DND-41 (cell line): ENCODE results near the gene SYCP1.
"Not testable (repeated sequence)": the region's sequence is repeated elsewhere in the genome, so short reads cannot be mapped to it uniquely, and the experiment has no call there.

ENCODE experiments used
- ATAC-seq: fragments of 200-7000 bp; cut with Tn5 transposase; 3 replicates; pipeline ENCODE4 v1.9.1; 2021; ENCODE audit warnings: low read depth; ENCODE audit not compliant: insufficient read depth
- DNase-seq: peaks from one replicate; pipeline ENCODE4 v3.0.0-alpha.2; 2020
- H2AFZ ChIP-seq: 2 replicates; pipeline ENCODE4 v1.6.0; 2012; ENCODE audit warnings: low read depth, low read length
- H3K27ac ChIP-seq: 2 replicates; pipeline ENCODE4 v1.5.1; 2012; ENCODE audit warnings: low read length, inconsistent platforms
- H3K27me3 ChIP-seq: fragments of 200-600 bp; sonication (generic); 2 replicates; pipeline ENCODE4 v1.6.0; 2012; ENCODE audit warnings: low read length, mild to moderate bottlenecking, inconsistent platforms; ENCODE audit not compliant: insufficient read depth, poor library complexity
- H3K36me3 ChIP-seq: 2 replicates; pipeline ENCODE4 v1.5.1; 2012; ENCODE audit warnings: low read length, inconsistent platforms; ENCODE audit not compliant: insufficient read depth
- H3K4me1 ChIP-seq: 2 replicates; pipeline ENCODE4 v1.5.1; 2012; ENCODE audit warnings: mild to moderate bottlenecking, low read length; ENCODE audit not compliant: insufficient read depth
- H3K4me2 ChIP-seq: 2 replicates; pipeline ENCODE4 v1.6.0; 2012; ENCODE audit warnings: mild to moderate bottlenecking, moderate library complexity, low read length, inconsistent platforms; ENCODE audit not compliant: insufficient read depth
- H3K4me3 ChIP-seq, 2 experiments: fragments of 200-600 bp in 1 of 2; shearing (Covaris generic) in 1 of 2; 2 replicates each; pipeline ENCODE4 v1.5.1; 2012 to 2016; ENCODE audit warnings: inconsistent platforms in 2 of 2, low read length in 2 of 2, mild to moderate bottlenecking in 2 of 2, low read depth in 1 of 2, moderate library complexity in 1 of 2
- H3K79me2 ChIP-seq: 2 replicates; pipeline ENCODE4 v1.6.0; 2012; ENCODE audit warnings: low read length, inconsistent platforms; ENCODE audit not compliant: insufficient read depth
- H3K9ac ChIP-seq: 2 replicates; pipeline ENCODE4 v1.6.0; 2012; ENCODE audit warnings: low read depth, mild to moderate bottlenecking, inconsistent platforms, low read length, moderate library complexity
- H3K9me3 ChIP-seq: 2 replicates; pipeline ENCODE4 v1.5.1; 2012; ENCODE audit warnings: low read length, moderate library complexity, mild to moderate bottlenecking, inconsistent platforms; ENCODE audit not compliant: insufficient read depth, severe bottlenecking
- H4K20me1 ChIP-seq: 2 replicates; pipeline ENCODE4 v1.6.0; 2012; ENCODE audit warnings: low read length; ENCODE audit not compliant: insufficient read depth
- CTCF ChIP-seq: IDR thresholded peaks from 2 replicates; pipeline ENCODE4 v1.5.1; 2012; ENCODE audit warnings: borderline replicate concordance, low read length, moderate library complexity, mild to moderate bottlenecking; ENCODE audit not compliant: poor library complexity, severe bottlenecking; ENCODE audit errors: extremely low read depth
- EZH2 ChIP-seq: IDR thresholded peaks from 3 replicates; pipeline ENCODE4 v1.6.1; 2012; ENCODE audit warnings: borderline replicate concordance, low read depth, mild to moderate bottlenecking, moderate library complexity, low read length, inconsistent platforms; ENCODE audit not compliant: severe bottlenecking

SYCP1 gene

GRCh38 chr1:115012006-115012405, 157.3 kb downstream of the SYCP1 start:
- ATAC-seq, result no peak
- Histone ChIP-seq H3K4me3 (no peak overlapping the region), H3K9ac (no peak overlapping the region), H3K27me3 (no peaks in the 10 kb centered on the region), H3K79me2 (no peaks in the 10 kb centered on the region), H2AFZ (no peak overlapping the region), H3K9me3 (no peaks in the 10 kb centered on the region), H4K20me1 (no peaks in the 10 kb centered on the region), H3K36me3 (no peaks in the 10 kb centered on the region), H3K4me1 (no peaks in the 10 kb centered on the region), H3K27ac (no peak overlapping the region), H3K4me2 (no peak overlapping the region)
- TF ChIP-seq CTCF (no peak), EZH2 (no peak)
- DNase-seq, result no peak

GRCh38 chr1:115012434-115012833, 157.8 kb downstream of the SYCP1 start:
- Histone ChIP-seq H3K4me1 (no peaks in the 10 kb centered on the region), H3K9me3 (no peaks in the 10 kb centered on the region), H3K36me3 (no peaks in the 10 kb centered on the region), H4K20me1 (no peaks in the 10 kb centered on the region), H3K4me3 (no peak overlapping the region), H3K79me2 (no peaks in the 10 kb centered on the region), H2AFZ (no peak overlapping the region), H3K4me2 (no peak overlapping the region), H3K27me3 (no peaks in the 10 kb centered on the region), H3K27ac (no peak overlapping the region), H3K9ac (no peak overlapping the region)
- no peak for DNase-seq
- TF ChIP-seq CTCF (no peak), EZH2 (no peak)
- ATAC-seq, result no peak

- no peak overlapping the region for H3K9ac ChIP-seq
- no peaks in the 10 kb centered on the region for H3K4me1 ChIP-seq
- H3K27me3 ChIP-seq, result no peaks in the 10 kb centered on the region
- no peaks in the 10 kb centered on the region for H3K79me2 ChIP-seq
- no peaks in the 10 kb centered on the region for H3K36me3 ChIP-seq
- no peak for DNase-seq
- no peaks in the 10 kb centered on the region for H4K20me1 ChIP-seq
- H3K4me2 ChIP-seq, result no peak overlapping the region
- H3K27ac ChIP-seq, result no peak overlapping the region
- no peak overlapping the region for H2AFZ ChIP-seq
- TF ChIP-seq CTCF (no peak), EZH2 (no peak)
- H3K4me3 ChIP-seq, result no peak overlapping the region
- no peak for ATAC-seq
- no peaks in the 10 kb centered on the region for H3K9me3 ChIP-seq
These were observed 159.1 kb downstream of the SYCP1 start for GRCh38 chr1:115013792-115014191.

- not testable (repeated sequence) for H3K4me2 ChIP-seq, H3K79me2 ChIP-seq, H3K27ac ChIP-seq, H3K9ac ChIP-seq, H3K27me3 ChIP-seq, ATAC-seq, H3K4me3 ChIP-seq, DNase-seq, H3K4me1 ChIP-seq, H4K20me1 ChIP-seq, H3K9me3 ChIP-seq, H2AFZ ChIP-seq, H3K36me3 ChIP-seq
These were observed 164.9 kb downstream of the SYCP1 start for GRCh38 chr1:115019549-115019948.
